NCI-H748 treated with DMSO at 0.1 percent for 48 hours (cell line): ENCODE results near the gene SBF1.
"Not testable (repeated sequence)": the region's sequence is repeated elsewhere in the genome, so short reads cannot be mapped to it uniquely, and the experiment has no call there.

Experiments used
- DNase-seq: peaks from one replicate; lab custom pipeline; 2025; lab: John Stamatoyannopoulos, UW

SBF1 gene

DNA sequence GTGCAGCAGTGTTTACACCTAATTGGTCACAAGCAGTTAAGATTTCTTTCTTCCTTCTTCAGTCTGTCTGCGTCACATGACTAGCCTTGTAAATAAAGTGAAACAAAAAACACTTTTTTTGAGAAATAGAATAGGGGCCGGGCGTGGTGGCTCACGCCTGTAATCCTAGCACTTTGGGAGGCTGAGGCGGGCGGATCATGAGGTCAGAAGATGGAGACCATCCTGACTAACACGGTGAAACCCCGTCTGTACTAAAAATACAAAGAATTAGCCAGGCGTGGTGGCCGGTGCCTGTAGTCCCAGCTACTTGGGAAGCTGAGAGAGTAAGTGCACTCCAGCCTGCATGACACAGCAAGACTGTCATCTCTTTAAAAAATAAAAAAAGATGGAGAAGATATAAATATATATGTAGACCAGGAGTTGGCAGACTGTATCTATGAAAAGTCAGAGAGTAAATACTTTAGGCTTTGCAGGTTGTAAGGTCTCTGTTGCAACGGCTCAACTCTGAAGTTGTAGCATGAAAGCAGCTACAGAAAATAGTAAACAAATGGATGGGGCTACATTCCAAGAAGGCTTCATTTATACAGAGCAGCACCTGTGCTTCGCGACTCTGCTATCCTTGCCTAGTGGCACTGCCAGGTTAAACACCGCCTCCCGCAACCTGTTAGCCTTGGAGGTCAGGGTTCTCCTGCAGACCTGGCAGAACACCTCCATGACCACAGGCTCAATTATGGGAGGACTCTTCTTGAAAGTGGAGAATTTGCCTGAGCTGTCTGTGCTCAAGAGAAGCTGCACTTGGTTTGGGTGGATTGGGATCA lies 75.8 kb downstream of the SBF1 start:
- no peak for DNase-seq

DNA sequence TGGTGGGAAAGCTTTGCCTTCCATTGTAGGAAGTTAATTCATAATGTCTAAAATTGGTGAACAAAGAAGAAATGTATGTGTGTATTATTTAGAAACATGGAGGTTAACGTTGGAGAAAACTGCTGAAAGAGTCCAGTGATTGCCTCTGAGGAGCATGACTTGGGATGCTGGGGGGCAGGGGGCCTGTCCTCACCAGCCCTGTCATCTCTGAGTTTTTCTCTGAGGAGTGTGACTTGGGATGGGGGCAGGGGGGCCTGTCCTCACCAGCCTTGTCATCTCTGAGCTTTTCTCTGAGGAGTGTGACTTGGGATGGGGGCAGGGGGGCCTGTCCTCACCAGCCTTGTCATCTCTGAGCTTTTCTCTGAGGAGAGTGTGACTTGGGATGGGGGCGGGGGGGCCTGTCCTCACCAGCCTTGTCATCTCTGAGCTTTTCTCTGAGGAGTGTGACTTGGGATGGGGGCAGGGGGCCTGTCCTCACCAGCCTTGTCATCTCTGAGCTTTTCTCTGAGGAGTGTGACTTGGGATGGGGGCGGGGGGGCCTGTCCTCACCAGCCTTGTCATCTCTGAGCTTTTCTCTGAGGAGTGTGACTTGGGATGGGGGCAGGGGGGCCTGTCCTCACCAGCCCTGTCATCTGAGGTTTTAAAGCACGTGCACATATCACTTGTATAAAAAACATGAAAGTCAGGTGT lies 77.3 kb downstream of the SBF1 start:
- not testable (repeated sequence) for DNase-seq

DNA sequence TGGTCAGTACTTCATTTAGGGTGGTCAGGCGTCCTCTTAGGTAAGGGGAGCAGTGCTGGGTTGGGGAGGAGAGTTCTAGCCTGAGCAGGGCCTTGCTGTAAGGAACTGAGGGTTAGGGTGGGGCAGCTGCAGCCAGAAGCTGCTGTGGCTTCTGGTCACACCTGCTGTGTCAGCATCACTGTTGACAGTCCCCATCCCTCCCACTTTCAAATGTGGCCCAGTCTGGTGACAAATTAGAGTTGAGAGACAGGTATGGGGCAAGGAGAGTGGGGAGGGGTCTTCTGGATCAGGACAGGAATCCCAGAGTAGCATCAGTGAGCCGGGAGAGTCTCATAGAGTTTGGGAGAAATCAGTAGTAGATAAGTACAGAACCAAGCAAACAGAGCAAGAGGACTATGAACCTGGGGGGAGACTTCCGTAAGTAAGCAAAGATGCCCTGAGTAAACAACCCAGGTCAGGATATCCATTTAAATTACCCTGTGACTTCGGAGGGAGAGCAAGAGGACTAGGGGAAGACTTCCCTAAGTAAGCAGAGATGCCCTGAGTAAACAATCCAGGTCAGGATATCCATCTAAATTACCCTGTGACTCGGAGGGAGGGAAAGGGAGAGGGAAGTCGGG lies 78.0 kb downstream of the SBF1 start:
- no peak for DNase-seq
